HepG2 (cell line): ENCODE data around the gene RNF208. TPM values are rescaled to one million over a fixed set of nuclear protein-coding genes. Genes with fewer than 3 reads are reported as not detected.
A peak's percentile ranks its signal among the peaks of the same experiment; 100 is the strongest.

ENCODE experiments used
- FOXA3 ChIP-seq: IDR thresholded peaks from 2 replicates; pipeline ENCODE4 v1.6.1; 2016; ENCODE audit warnings: missing genetic modification reagents, missing compliant biosample characterization
- HDAC1 ChIP-seq: sonication (generic); formaldehyde crosslinking; IDR thresholded peaks from 2 replicates; pipeline ENCODE4 v1.5.1; 2020; ENCODE audit warnings: mild to moderate bottlenecking, missing genetic modification reagents
- KAT2B ChIP-seq: fragments of 150-350 bp; IDR thresholded peaks from 2 replicates; pipeline ENCODE4 v1.6.1; 2014; ENCODE audit warnings: low read depth, low read length, borderline replicate concordance
- KLF12 ChIP-seq: sonication (generic); formaldehyde crosslinking; IDR thresholded peaks from 2 replicates; pipeline ENCODE4 v1.4.0; 2020; ENCODE audit warnings: missing genetic modification reagents, borderline replicate concordance
- MIER2 ChIP-seq: IDR thresholded peaks from 2 replicates; pipeline ENCODE4 v1.6.1; 2016; ENCODE audit warnings: missing biosample characterization, missing genetic modification reagents
- MXD1 ChIP-seq: sonication (generic); formaldehyde crosslinking; IDR thresholded peaks from 2 replicates; pipeline ENCODE4 v1.4.0; 2020; ENCODE audit warnings: mild to moderate bottlenecking, missing genetic modification reagents
- NCOA2 ChIP-seq: sonication (generic); formaldehyde crosslinking; IDR thresholded peaks from 2 replicates; pipeline ENCODE4 v1.8.0; 2022; ENCODE audit warnings: inconsistent platforms
- NR2C2 ChIP-seq: sonication (generic); formaldehyde crosslinking; IDR thresholded peaks from 2 replicates; pipeline ENCODE4 v1.4.0; 2020; ENCODE audit warnings: missing genetic modification reagents, mild to moderate bottlenecking, moderate library complexity, borderline replicate concordance
- RXRB ChIP-seq: IDR thresholded peaks from 2 replicates; pipeline ENCODE4 v1.6.1; 2016; ENCODE audit warnings: borderline replicate concordance, missing genetic modification reagents, missing compliant biosample characterization
- SRY ChIP-seq: sonication (generic); formaldehyde crosslinking; IDR thresholded peaks from 2 replicates; pipeline ENCODE4 v1.8.0; 2022; ENCODE audit warnings: mild to moderate bottlenecking, missing genetic modification reagents
- SSRP1 ChIP-seq: IDR thresholded peaks from 2 replicates; pipeline ENCODE4 v1.6.1; 2016; ENCODE audit warnings: control low read depth
- TGIF2 ChIP-seq: IDR thresholded peaks from 2 replicates; pipeline ENCODE4 v1.6.1; 2016; ENCODE audit warnings: control low read depth, missing compliant biosample characterization
- XRCC5 ChIP-seq: fragments of 200-400 bp; formaldehyde crosslinking; optimal IDR thresholded peaks from 2 replicates; pipeline ENCODE3; 2017; ENCODE audit warnings: mild to moderate bottlenecking, low read length
- ZNF263 ChIP-seq: sonication (generic); formaldehyde crosslinking; IDR thresholded peaks from 2 replicates; pipeline ENCODE4 v1.4.0; 2020; ENCODE audit warnings: missing genetic modification reagents
- ZNF543 ChIP-seq: sonication (generic); formaldehyde crosslinking; IDR thresholded peaks from 2 replicates; pipeline ENCODE4 v1.4.0; 2020; ENCODE audit warnings: mild to moderate bottlenecking, missing genetic modification reagents
- ZNF562 ChIP-seq: sonication (generic); formaldehyde crosslinking; IDR thresholded peaks from 2 replicates; pipeline ENCODE4 v1.8.0; 2022; ENCODE audit warnings: missing genetic modification reagents, borderline replicate concordance
- ZNF687 ChIP-seq: sonication (generic); formaldehyde crosslinking; IDR thresholded peaks from 2 replicates; pipeline ENCODE4 v1.5.1; 2020; ENCODE audit warnings: mild to moderate bottlenecking, missing genetic modification reagents, moderate library complexity
- ZNF770 ChIP-seq: sonication (generic); formaldehyde crosslinking; IDR thresholded peaks from 2 replicates; pipeline ENCODE4 v1.5.0; 2020; ENCODE audit warnings: mild to moderate bottlenecking, missing genetic modification reagents
- polyA plus RNA-seq, 8 experiments: library from polyadenylated mRNA; depleted of rRNA in 3 of 8; stranded (reverse) in 7 of 8; unstranded in 1 of 8; fragments of >200 nt; fragmentation: Illumina TruSeq in 4 of 8; extraction: Trizol in 4 of 8; gene quantifications; 2 replicates each; pipeline versions ENCODE4 v1.2.1 to v1.2.3, GENCODE V29; 2011 to 2016; ENCODE audit warnings: low read depth in 4 of 8, missing spikeins in 1 of 8, mixed read lengths in 1 of 8; ENCODE audit not compliant: insufficient read depth in 1 of 8
- total RNA-seq, 5 experiments: library from RNA; depleted of rRNA; stranded (reverse); fragments of >200 nt; fragmentation: Illumina TruSeq; extraction: Trizol; gene quantifications; 2 replicates each; pipeline ENCODE4 v1.2.3, GENCODE V29; 2016; ENCODE audit warnings: low read depth in 1 of 5

The RNF208 gene
- total and polyA plus RNA-seq, 2 of the 13 experiments (the other 11 are each of a cell fraction or from before 2014, with no cell fraction given): 1.6 to 2.1 TPM

DNA sequence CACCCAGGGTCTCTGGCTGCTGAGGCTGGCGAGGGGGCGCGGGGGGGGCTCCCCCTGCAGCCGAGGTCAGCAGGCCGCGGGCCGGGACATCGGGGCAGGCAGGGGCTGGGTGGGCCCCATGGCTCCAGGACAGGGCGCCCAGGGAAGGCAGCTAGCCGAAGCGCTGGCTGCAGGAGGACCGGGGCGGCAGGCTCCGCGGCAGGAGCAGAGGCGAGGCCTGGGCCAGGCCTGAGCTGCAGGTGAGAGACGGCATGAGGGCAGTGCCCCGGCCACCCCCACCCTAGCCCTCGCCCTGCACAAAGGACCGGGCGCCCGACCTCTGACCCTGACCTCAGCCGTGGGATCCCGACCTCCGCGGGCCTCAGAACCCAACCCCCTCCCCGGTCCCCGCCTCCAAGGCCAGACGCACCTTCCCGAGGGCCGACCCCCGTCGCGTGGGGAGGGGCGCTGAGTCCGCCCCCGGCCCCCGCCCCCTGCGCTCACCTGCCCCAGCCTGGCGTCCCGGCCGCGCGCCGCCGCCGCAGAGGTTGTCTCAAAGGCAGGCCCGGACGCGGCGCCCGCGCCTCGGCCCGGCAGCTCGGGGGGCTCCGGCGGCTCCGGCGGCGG is 431 bp downstream of the RNF208 start (continued):
- TF ChIP-seq HDAC1: peak; percentile 63; the same call in 1 of the 2 replicates
- peak; percentile 16; the same call in 1 of the 2 replicates for TF ChIP-seq NCOA2 (CRISPR knock-in tag)
- TF ChIP-seq SSRP1 (CRISPR knock-in tag): no peak
- TF ChIP-seq ZNF562 (CRISPR knock-in tag): no peak
- peak; percentile 91 for TF ChIP-seq NR2C2
- no peak for TF ChIP-seq MIER2 (CRISPR knock-in tag)
- no peak for TF ChIP-seq FOXA3 (CRISPR knock-in tag)
- no peak for TF ChIP-seq SRY
- no peak for TF ChIP-seq KAT2B
- TF ChIP-seq MXD1: no peak
- TF ChIP-seq ZNF770 (CRISPR knock-in tag): 0 out of 2 replicates have a peak, but pooled peaks have one; percentile 14
- TF ChIP-seq XRCC5: no peak
- 0 out of 2 replicates have a peak, but pooled peaks have one; percentile 24 for TF ChIP-seq ZNF263
- TF ChIP-seq TGIF2 (CRISPR knock-in tag): no peak
- 0 out of 2 replicates have a peak, but pooled peaks have one; percentile 26 for TF ChIP-seq RXRB (CRISPR knock-in tag)
- peak; percentile 36; the same call in 1 of the 2 replicates for TF ChIP-seq ZNF543 (CRISPR knock-in tag)
- TF ChIP-seq ZNF687 (CRISPR knock-in tag): peak; percentile 77
- 0 out of 2 replicates have a peak, but pooled peaks have one; percentile 46 for TF ChIP-seq KLF12 (CRISPR knock-in tag)
